PC-9 (cell line): ENCODE data around the gene GFPT2.

ENCODE experiments used
- EZH2 ChIP-seq: fragments of 200-600 bp; sonication (generic); IDR thresholded peaks from 2 replicates; pipeline ENCODE4 v1.8.0; 2017; ENCODE audit warnings: antibody characterized with exemption, low read depth
- TF ChIP-seq, protein P1 (sequence below): fragments of 200-600 bp; sonication (generic); conservative IDR thresholded peaks from 2 replicates; pipeline ENCODE4 v1.6.1; 2017; ENCODE audit warnings: mixed run types, antibody characterized with exemption, mild to moderate bottlenecking, moderate library complexity

GRCh38 chr5:180380856-180381255 is 27.7 kb upstream of the GFPT2 start:
- TF ChIP-seq, protein P1, sequence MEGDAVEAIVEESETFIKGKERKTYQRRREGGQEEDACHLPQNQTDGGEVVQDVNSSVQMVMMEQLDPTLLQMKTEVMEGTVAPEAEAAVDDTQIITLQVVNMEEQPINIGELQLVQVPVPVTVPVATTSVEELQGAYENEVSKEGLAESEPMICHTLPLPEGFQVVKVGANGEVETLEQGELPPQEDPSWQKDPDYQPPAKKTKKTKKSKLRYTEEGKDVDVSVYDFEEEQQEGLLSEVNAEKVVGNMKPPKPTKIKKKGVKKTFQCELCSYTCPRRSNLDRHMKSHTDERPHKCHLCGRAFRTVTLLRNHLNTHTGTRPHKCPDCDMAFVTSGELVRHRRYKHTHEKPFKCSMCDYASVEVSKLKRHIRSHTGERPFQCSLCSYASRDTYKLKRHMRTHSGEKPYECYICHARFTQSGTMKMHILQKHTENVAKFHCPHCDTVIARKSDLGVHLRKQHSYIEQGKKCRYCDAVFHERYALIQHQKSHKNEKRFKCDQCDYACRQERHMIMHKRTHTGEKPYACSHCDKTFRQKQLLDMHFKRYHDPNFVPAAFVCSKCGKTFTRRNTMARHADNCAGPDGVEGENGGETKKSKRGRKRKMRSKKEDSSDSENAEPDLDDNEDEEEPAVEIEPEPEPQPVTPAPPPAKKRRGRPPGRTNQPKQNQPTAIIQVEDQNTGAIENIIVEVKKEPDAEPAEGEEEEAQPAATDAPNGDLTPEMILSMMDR = no peak
- no peak for TF ChIP-seq EZH2
